Kasumi-1 (cell line): Measurements from ENCODE around the gene ERC2.
A peak's percentile ranks its signal among the peaks of the same experiment; 100 is the strongest.

Experiments
- DNase-seq, 2 experiments: peaks; one replicate each; lab custom pipeline; 2025; lab: John Stamatoyannopoulos, UW

Gene ERC2

DNA sequence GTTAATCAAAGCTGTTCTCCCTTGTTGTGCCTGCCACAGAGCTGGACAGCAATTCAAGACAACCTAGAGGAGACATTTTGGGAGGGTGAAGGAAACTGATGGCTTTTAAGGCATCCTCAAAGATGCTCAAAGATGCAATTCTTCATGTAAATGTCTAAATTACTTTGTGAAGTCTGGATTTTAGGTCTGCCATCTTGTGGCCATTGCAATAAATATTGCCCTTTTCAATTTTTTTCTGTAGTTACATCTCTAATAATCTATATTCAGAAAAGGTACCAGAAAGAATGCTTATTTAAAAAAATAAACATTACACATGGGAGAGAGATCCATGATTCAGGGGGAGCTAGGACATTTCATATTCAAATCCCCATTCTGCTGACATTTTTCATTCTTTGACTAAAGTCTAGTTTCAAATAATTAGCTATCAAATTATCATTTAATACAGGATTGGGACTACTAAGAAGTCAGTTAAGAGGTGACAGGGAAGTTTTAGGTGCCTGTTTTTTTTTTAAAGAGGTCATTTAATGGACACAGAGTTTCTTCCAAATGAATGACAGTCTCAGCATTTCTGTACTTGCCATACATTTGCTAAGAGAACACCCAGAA is 721.4 kb downstream of the ERC2 start:
- DNase-seq, result peak in 1 of 2 experiments; percentile 11

DNA sequence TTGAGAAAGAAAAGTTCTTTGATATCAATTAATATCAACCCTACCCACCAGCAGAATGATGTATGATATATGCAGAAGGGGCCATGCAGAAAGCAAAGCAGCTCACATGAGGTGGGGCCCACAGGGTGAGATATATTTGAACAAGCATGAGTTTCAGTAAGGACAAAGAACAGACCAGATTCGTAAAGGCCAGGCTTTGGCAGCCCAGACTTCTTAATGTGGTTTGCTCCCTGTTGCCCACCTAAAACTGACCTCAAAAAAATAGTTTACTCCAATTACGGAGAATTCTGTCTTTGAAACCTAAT is 725.5 kb downstream of the ERC2 start:
- no peak for DNase-seq

DNA sequence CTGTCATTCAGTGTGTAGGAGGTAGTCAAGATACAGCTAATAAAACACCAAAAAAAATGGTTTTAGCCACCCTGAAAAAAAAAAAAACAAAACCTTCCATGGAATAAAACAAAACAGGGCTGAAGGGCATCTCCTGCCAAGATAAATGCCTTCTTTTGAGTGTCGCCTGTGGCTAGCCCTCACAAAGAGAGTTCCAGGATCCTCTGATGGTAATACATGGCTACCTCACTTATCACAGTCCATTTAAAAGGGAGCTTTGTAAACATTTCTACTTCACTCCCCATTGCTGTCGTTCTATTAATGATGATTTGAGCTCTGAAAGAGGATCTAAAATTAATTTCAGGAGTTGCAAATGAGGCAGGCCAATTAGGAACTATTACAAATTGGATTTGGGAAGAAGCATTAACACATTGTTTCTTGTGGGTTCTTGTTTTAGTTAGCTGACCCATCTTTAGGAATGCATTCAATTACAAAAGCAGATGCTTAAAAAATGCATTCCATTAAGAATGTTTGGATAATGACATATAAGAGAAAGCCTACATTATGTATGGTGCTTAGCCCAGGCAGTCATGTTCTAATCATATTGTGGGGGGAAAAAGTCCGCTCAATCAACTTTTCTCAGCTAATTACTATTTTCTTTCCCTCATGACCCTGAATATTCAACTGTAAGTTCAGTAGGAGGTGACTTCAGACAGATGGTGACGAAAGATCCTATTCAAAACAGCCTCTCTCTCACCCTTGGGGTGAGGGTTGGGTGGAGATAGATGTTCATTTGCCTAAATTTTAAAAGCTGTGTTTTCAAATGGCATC is 726.0 kb downstream of the ERC2 start:
- DNase-seq, result no peak

DNA sequence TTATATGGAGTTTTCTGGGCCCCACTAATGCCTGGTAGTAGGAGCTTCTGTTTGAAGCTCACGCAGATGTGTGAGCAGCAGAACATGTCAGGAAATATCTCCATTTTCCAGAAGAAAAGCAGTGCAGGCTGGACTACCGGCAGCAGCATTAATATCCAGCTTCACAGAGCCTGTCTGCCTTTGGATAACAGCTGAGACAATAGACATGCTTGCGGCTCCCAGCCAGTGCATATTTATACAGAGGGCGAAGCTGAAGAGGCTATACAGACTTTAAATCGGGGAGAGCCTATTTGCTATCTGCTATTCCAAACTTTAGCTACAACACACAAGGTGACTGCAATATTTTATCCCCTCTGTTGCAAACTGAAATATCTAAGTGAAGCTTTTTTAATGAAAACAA is 731.1 kb downstream of the ERC2 start:
- no peak for DNase-seq

DNA sequence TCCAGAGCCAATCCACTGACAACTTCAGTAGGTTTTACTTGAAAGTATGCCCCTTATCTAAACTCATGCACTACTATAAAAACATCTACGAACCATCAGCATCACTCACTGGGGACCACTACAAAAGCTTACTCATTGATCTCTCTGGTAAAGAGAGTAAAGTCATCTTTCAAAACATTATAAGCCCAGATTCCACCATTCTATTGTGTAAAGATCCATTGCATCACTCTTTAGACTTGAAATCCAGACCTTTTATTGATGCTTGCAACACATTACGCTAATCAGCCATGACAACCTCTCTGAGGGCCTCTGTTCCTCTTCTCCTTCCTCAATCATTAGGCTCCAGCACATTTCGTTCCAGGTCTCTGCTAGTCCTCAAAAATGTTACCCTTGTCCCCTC is 732.3 kb downstream of the ERC2 start:
- DNase-seq, result no peak

DNA sequence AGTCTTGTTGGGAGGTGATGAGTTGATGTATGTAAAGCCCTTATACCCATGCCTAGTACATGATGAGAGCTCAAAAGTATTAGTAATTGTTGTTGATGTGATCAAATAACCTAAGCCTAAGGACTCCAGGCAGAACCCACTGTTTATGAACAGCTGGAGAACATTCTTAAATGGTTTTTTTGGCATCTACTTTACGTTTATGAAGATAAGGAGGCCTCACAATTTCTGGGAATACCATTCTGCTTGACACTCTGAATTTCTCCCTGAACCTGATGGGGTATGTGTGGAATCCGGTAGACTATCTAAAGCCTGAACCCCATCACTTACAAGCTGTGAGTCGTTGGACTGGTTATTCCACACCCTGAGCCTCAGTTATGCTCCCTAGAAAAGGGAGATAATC is 736.5 kb downstream of the ERC2 start:
- DNase-seq, result no peak

DNA sequence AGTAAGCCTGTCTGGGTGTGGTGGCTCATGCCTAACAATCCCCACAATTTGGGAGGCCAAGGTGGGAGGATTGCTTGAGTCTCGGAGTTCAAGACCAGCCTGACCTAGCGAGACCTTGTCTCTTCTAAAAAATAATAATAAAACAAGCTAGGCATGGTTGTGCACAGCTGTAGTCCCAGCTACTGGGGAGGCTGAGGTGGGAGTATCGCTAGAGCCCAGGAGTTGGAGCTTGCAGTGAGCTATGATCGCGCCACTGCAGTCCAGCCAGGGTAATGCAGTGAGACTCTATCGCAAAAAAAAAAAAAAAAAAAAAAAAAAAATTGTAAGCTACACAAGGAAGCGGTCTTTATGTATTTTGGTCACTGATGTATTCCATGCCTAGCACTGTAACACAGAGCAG is 738.7 kb downstream of the ERC2 start:
- DNase-seq, result no peak

DNA sequence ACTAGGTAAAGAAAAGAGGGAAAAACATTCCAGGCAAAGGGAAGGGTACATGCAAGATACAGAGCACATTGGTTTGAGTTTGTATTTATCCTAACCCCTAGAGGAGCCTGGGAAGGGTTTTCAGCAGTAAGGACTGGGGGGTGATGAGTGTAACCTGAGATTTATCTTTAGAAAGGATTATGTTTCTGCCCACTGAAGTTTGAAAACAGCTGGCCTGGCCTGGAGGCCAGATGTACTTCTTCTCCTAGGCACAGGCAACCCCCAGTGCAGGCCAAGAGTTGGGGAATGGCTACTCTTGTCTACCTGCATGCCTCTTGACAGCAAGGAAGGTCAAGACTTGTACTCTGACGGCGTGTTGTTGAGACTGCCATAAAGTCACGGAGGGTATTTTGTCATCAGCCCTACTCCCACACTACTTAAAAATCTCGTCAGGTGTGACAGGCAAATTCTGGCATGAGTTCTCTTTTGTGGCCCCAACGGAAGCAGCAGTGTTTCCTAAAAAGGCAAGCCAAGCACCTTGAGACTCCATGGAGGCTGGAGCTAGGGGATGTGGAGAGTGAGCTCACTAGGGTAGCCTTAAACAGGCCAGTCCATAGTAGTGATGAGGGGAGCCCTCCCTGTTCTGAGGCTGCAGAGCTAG is 739.7 kb downstream of the ERC2 start:
- no peak for DNase-seq

DNA sequence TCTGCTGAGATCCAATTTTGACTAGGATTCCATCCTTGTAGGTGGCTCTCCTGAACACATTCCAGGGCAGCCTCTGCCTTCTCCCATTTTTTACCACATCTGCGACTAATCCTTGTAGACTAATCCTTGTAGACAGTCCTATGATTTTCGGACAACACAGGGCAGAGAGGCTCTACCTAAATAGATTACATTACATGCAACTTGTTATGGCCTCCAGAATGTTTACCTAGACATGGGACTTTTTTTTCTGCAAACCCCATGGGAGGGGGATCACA is 741.8 kb downstream of the ERC2 start:
- DNase-seq, result no peak

DNA sequence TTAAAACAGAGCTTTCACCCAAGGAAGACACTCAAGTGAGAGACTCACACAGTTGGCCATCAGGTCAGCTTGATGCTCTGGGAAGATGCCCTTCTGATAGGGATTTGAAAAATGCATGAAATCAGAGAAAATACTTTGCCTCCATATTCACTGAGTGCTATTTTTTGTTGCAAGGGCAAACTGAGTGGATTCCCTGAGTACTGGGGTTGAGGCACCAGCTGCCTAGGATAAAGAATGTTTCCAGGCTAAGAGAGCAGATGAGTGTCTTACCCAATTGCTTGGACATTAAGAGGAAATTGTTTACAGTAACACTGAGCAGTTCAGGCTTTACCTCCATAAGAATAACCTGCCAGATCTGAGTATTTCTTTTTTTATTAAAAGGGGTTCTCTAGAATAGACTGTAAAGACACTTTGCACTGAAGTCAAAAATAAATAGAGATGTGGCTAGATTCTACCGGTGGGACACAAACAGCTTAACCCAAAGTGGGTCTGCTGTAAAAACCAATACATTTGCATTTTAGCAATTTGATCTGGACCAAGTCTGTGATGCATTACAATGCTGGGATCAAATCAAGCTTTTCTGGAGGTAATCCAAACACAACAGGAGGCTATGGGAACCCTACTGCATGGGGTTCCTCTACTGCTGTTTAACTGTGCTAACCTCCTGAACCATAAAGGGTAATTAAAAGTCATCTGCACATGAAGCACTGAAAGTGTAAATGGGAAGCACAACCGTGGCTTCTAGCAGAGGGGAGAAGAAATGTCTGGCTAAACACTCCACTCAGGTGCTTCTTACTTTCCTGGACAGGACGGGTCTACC is 742.4 kb downstream of the ERC2 start:
- no peak for DNase-seq

DNA sequence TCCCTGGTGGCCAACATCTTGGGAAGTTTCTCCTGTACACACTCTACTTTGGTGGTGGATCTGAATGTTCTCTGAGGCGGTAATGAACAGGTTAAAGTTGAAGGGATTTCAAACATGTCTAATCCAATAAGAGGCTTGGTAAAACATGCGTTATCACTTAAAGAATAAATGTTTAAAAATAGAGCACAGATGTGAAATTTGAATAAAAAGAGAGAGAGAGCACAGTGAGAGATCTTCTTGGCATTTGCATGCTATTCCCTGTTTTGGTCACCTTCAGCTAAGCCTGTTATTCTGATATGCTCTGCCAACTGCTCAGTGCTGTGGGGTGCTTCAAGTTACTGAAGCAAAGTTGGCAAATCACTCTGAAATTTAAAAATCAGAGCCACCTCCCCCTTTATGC is 743.4 kb downstream of the ERC2 start:
- no peak for DNase-seq

DNA sequence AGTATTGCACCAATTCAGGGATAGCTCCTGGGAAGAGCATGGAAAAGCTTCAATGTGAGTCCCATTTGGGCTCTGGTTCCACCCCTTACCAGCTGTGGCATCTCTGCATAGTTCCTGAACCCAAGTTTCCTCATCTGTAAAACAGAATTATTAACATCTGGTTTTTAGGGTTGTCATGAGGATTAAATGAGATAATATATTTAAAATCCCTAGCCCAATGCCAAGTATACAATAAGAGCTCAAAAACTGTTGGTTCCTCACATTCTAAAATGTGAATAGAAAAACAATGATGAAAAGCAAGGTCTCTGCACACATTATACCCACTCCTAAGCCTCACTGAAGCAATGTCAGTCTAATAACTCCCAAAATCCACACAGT is 743.9 kb downstream of the ERC2 start:
- DNase-seq, result no peak

DNA sequence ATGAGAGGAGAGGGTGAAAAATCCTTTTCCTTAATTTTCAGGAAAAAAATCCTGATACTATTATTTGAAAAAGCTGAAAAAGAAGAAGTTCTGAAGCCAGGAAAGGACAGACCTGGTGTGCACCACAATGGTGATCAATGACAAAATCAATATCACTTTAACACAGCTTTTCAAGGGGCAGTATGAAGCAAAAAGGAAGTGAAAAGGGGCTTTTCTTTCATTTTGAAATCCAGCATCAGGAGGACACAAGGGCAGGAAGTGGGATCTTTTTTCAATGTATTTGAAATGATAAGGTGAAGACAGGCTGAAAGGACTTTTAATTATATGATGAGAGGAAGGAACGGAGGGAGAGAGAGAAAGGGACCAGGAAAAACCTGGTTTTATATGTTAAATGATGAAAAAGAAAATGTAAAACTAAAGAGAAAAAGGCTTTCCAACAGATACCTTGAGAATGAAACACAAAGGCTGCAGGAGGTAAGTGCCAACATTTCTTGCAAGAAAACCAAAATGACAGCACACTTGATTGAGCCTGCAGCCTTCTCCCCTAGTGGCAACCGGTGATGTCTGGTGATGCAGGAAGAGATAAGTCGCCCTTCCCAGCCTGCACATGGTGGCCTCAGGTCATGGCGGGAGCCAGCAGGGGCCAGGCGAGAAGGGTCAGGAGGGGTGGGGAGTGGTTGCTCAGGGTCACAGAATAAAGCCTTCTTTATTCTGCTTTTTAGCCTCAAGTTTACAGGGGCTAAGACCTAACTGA is 744.4 kb downstream of the ERC2 start:
- no peak for DNase-seq

DNA sequence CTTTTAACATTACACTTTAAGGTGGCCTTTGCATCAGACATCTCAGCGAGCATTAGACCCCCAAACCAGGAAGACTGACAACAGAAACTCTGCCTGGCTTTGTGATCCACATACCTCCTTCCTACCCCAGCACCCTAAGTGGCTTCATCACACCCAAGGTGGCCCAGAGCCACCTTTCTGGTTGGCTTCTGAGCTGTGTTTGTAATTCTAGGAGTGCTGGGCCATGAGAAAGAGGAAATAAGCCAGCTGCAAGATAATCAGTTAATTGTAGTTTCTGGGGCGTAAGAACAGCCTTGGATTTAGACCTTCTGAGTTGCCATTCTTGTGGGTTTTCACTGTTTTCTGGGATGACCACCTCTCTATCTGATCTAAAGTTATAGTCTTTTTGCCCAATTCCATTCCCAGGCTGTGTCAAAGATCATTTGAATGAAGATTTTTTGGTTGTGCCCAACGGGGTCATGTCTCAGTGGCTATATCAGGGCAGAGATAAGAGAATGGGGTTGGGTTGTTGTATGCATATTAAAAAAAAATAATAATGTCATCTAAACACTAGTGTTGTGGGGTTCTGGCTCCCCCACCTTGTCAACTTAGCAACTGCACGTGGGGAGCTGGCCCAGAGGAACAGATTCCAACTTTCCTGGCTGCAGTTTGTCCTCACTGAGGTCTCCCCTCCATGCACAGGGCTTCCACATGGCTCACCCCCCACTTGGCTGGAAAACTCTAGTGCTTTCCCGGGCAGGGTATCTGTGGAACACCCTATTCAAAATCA is 746.4 kb downstream of the ERC2 start:
- DNase-seq, result no peak

DNA sequence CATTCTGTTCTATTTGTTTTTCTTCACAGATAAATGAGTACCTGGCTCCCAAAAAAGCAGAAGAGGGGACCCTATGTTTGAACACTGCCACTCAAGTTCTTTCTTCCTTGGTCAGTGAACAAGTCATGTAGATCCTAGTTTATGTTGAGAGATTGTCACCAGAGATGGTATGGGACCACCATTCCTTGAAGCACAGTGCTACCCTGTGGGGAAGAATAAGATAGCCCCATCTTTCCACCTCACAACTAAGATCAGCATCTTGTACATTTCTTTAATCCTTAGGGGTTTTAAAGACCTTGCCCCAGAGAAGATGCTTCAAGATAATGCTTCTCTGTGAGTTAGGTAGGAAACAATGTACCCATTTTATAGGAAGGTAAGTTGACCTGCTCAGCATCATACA is 747.7 kb downstream of the ERC2 start:
- no peak for DNase-seq

DNA sequence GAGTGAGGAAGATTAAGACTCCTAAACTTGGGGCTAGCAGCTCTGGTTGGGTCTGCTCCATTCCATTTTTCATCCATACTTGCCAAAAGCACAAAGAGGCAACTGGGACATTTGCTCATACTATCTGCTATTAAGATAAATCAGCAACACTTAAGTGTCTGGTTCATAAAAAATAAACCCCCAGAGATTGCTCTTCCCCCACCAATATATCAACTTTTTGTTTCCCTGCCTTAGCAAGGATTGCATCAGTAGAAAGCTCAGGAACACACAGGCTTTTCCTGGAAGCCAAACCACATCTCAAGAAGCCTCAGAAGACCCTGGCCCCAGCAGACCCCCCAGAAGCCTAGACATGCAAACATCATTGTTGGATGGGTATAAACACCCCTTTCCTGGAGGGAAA is 748.8 kb downstream of the ERC2 start:
- no peak for DNase-seq

DNA sequence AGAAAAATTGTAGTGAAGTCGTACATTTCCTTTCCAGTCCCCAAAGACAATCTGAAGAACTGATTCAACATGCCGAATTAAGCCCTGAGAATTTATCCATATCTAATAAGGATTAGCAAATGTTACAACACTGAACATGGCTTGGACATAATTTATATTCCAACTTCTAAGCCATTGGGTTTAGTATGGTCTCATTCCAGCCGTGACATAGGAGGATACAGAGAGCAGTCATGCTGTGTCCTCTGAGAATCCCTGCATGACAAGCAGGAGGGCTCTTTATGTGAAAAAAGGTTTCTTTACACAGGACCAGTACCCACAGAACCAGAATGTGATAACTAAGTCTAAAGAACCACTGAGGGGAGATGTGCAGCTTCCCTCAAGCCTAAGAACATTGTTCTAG is 749.3 kb downstream of the ERC2 start:
- DNase-seq, result no peak

DNA sequence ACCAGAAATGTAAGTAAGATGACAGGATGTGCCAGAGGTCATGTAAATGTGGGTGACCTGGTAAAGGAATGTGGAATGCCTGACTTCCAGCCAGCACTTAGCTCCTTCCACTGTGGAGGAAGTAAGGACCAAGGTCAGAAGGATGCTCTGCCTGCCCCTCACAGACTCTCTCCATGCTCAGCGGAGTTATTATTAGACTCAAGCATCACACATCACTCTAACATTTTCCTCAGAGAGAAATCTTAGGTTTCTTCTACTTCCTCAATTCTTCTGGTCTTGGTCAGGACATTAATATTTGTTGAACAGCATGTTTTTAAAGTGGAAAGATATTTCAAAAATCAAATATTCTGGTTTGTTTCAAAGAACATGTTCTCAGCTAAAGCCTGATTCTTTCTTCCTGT is 749.7 kb downstream of the ERC2 start:
- DNase-seq, result no peak

DNA sequence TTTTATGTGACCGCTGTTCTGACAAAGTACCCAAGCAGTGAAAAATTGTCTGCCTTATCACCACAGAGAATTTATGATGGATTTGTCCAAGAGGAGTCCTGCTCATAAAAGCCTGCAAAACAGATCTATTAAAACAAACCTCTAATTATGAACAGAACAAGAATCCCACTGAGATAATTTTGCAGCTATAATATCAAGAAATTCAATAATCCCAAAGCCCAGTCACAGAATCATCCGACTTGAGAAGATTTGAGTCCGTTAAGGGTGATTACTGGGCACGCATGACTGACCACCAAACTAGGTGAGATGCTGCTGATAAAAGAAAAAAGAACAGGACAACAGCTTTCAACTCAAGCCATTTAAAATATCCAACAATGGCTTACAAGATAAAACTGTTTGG is 750.2 kb downstream of the ERC2 start:
- no peak for DNase-seq

DNA sequence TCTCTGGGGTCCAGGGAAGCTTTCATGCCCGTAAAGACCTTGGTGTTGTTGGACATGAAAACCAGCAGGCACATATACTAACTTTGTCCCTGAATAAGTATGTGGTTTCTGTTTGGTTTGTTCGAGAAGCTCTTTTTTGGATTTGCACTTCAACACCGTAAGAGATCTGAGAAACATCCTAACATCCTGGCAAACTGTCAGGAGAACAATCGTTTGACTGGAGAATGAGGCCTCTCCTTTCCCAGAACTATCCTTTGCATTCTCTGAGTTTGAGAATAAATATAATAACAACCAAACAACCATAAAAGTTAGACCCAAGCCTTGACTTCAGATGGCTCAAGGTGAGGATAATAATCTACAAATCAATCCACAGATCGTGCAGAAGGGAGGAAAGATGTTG is 750.8 kb downstream of the ERC2 start:
- no peak for DNase-seq

DNA sequence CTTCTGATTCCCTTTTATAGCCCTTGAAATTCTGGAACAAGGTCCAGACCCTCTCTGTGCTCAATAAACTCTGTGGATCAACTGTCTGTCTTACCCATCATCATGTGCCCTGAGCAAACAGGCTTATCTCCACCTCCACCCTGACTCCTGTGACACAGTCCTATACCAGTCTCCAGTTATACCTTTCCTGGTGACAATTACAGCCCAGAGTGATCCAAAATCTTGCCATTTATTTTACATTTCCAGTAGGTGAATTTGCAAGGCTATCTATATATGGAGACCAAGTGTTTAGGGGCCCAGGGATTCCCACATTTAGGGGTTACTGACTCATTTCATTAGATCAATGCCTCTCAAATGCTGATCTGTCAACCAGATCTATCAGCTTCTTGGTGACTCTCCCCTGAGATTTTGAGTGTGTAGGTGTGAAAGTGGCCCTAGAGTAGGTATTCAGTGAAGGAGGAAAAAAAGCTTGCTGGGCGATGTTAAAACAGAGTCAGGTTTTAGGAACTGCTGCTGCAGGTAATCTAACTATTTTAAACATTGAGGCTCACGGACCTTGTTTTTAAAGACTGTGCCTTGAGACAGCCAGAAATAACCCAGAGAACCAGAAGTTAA is 751.5 kb downstream of the ERC2 start:
- DNase-seq, result no peak
